Calu3 (cell line): ENCODE measurements around the gene PMM2. TPM values are rescaled to one million over a fixed set of nuclear protein-coding genes. Genes with fewer than 3 reads are reported as not detected.

ENCODE experiments used
- BruUV-seq: library from RNA; stranded (reverse); fragments of 400-500 nt; replicated peaks from 2 replicates; lab custom pipeline; 2021; lab: Mats Ljungman, UMichigan
- CTCF ChIA-PET: fragments of 300-600 bp; sonication (Branson Sonifier 250); formaldehyde crosslinking; loops from one replicate; lab custom pipeline; 2022; ENCODE audit warnings: antibody characterized with exemption; lab: Charles Lee
- DNase-seq: peaks from one replicate; pipeline ENCODE4 v3.0.0; 2022
- H3K27ac Mint-ChIP-seq: one replicate; pipeline ENCODE4 v1.8.0; 2022; ENCODE audit warnings: mixed read lengths; ENCODE audit not compliant: unreplicated experiment
- H3K27me3 Mint-ChIP-seq: one replicate; pipeline ENCODE4 v1.8.0; 2022; ENCODE audit warnings: mixed read lengths; ENCODE audit not compliant: unreplicated experiment
- H3K36me3 Mint-ChIP-seq: one replicate; pipeline ENCODE4 v1.8.0; 2022; ENCODE audit warnings: mild to moderate bottlenecking, moderate library complexity, mixed read lengths; ENCODE audit not compliant: insufficient read depth, unreplicated experiment
- H3K4me1 Mint-ChIP-seq: one replicate; pipeline ENCODE4 v1.8.0; 2022; ENCODE audit warnings: mild to moderate bottlenecking, low read depth, mixed read lengths; ENCODE audit not compliant: unreplicated experiment
- H3K4me3 Mint-ChIP-seq: one replicate; pipeline ENCODE4 v1.8.0; 2022; ENCODE audit warnings: mild to moderate bottlenecking, low read depth, moderate library complexity, mixed read lengths; ENCODE audit not compliant: unreplicated experiment
- H3K9me3 Mint-ChIP-seq: one replicate; pipeline ENCODE4 v1.8.0; 2022; ENCODE audit warnings: low read depth, mixed read lengths; ENCODE audit not compliant: unreplicated experiment
- CTCF ChIP-seq: fragments of 200-600 bp; IDR thresholded peaks from one replicate; pipeline ENCODE4 v1.8.0; 2022; ENCODE audit warnings: antibody characterized with exemption; ENCODE audit not compliant: unreplicated experiment
- intact Hi-C: fragments of 100-400 bp; cut with micrococcal nuclease; formaldehyde crosslinking; loops from one replicate; pipeline ENCODE4 v1.10.0; 2022; ENCODE audit not compliant: unreplicated experiment
- total RNA-seq: library from RNA; stranded (reverse); gene quantifications from 2 replicates; pipeline ENCODE4 v1.2.3, GENCODE V29; 2022

PMM2 gene
- total RNA-seq, 1 experiment from 2014 or later, result 88.3 TPM

GRCh38 chr16:8898660-8899318, 101.2 kb downstream of the PMM2 start:
- peaks cover 83% of the 10 kb centered on the region for H3K36me3 Mint-ChIP-seq
- intact Hi-C loops, result no loop called here
- CTCF ChIA-PET, result interaction anchor here (1.5 kb wide), 1 partner anchor 38 kb away, joined by 4 read pairs; no protein-coding TSS in a partner anchor
- H3K4me1 Mint-ChIP-seq, result no peaks in the 10 kb centered on the region
- TF ChIP-seq CTCF, result no peak
- H3K9me3 Mint-ChIP-seq, result no peaks in the 10 kb centered on the region
- no TSS peak for BruUV-seq
- H3K27me3 Mint-ChIP-seq, result no peaks in the 10 kb centered on the region
- H3K4me3 Mint-ChIP-seq, result no peak overlapping the region
- no peak overlapping the region for H3K27ac Mint-ChIP-seq
- no peak for DNase-seq

Other genes with a start within 250 kb of the PMM2 start
- not detected in 2 replicates for gene TMEM114, start 207.3 kb upstream of the PMM2 start, total RNA-seq
- 71.1 and 71.7 TPM in 2 replicates for gene METTL22, start 176.1 kb upstream of the PMM2 start, total RNA-seq
- 12.6 and 14.2 TPM in 2 replicates for gene ABAT, start 123.2 kb upstream of the PMM2 start, total RNA-seq
- 20.9 and 23.6 TPM in 2 replicates for gene TMEM186, start 200 bp upstream of the PMM2 start, total RNA-seq
- gene CARHSP1, start 71.2 kb downstream of the PMM2 start, total RNA-seq, result 89.2 and 104 TPM in 2 replicates
- not detected in 2 replicates for gene LITAFD, start 84.5 kb downstream of the PMM2 start, total RNA-seq
- gene USP7, start 166.1 kb downstream of the PMM2 start, total RNA-seq, result 126 and 165 TPM in 2 replicates